ENCODE data around the gene TESPA1.

TESPA1 gene

DNA sequence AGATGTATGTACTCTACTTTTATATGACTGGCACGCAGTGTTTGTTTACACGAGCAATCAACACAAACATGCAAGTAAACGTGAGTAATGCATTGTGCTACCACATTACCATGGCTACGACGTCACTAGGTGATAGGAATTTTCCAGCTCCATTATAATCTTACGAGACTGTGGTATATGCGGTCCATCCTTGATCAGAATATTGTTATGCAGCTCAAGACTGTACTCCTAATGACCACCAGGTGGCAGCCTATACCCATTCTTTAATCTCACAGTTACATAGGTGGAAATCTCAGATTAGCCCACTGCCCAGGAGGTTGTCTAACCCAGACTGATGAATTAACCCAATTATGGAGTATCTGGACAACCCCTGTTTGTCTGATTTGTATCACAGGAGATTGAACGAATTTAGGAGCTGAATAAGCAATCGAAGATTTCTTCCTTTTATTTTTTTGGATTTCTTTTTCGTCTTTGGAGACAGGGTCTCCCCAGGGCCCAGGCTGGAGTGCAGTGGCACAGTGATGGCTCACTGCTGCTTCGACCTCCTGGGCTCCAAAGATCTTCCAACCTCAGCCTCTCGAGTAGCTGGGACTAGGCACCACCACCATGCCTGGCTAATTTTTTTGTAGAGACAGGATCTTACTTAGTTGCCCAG is 8.7 kb upstream of the TESPA1 start:
- ChIA-PET CTCF (interaction anchor here (0.6 to 3.4 kb wide), 7 partner anchors 29 to 244 kb away, joined by 3 to 51 read pairs (median 6); no protein-coding TSS in a partner anchor), POLR2A (no interaction called here)
- DNase-seq (ENCODE audit: extremely low spot score), result peak; percentile 66
- no peak for TF ChIP-seq FOXK2 (IDR thresholded peaks at IDR 0.05)
- TF ChIP-seq CTBP1 (IDR thresholded peaks at IDR 0.05; ENCODE audit: borderline replicate concordance), result no peak
- TF ChIP-seq TARDBP (IDR thresholded peaks at IDR 0.05), result no peak
- TF ChIP-seq SUZ12 (IDR thresholded peaks at IDR 0.05), result no peak
- no peak for TF ChIP-seq FOXM1 (IDR thresholded peaks at IDR 0.05; ENCODE audit: borderline replicate concordance)
- no peak for TF ChIP-seq SP1 (IDR thresholded peaks at IDR 0.05)
- TF ChIP-seq, protein P1, sequence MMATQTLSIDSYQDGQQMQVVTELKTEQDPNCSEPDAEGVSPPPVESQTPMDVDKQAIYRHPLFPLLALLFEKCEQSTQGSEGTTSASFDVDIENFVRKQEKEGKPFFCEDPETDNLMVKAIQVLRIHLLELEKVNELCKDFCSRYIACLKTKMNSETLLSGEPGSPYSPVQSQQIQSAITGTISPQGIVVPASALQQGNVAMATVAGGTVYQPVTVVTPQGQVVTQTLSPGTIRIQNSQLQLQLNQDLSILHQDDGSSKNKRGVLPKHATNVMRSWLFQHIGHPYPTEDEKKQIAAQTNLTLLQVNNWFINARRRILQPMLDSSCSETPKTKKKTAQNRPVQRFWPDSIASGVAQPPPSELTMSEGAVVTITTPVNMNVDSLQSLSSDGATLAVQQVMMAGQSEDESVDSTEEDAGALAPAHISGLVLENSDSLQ (IDR thresholded peaks at IDR 0.05), result no peak
- TF ChIP-seq NFRKB (IDR thresholded peaks at IDR 0.05), result no peak
- TF ChIP-seq LEF1 (IDR thresholded peaks at IDR 0.05; ENCODE audit: borderline replicate concordance), result no peak
- no peak for TF ChIP-seq HDGF (IDR thresholded peaks at IDR 0.05; ENCODE audit: borderline replicate concordance)
- TF ChIP-seq ZNF384 (IDR thresholded peaks at IDR 0.05), result no peak
- no peak for TF ChIP-seq L3MBTL2 (conservative IDR thresholded peaks at IDR 0.05)
- TF ChIP-seq ARNT (IDR thresholded peaks at IDR 0.05), result no peak
- TF ChIP-seq ELF4 (IDR thresholded peaks at IDR 0.05), result no peak
- TF ChIP-seq FOXA1 (IDR thresholded peaks at IDR 0.05), result no peak
- no peak for TF ChIP-seq BHLHE40 (IDR thresholded peaks at IDR 0.05; ENCODE audit: borderline replicate concordance)

DNA sequence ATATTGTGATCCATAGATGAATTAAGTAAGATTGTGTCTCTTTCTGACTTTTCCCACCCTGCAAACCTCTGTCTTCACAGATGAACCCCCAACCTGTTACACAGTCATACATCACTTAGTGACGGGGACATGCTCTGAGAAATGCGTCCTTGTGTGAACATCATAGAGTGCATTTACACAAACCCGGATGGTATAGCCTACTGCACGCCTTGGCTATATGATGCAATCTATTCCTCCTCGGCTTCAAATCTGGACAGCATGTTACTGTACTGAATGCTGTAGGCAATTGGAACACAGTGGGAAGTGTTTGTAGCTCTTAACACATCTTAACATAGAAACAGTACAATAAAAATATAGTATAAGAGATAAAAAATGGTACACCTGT is 7.4 kb upstream of the TESPA1 start:
- TF ChIP-seq FOXA1 (IDR thresholded peaks at IDR 0.05) (no peak), SUZ12 (IDR thresholded peaks at IDR 0.05) (no peak), ARNT (IDR thresholded peaks at IDR 0.05) (no peak), NFRKB (IDR thresholded peaks at IDR 0.05) (no peak), CTBP1 (IDR thresholded peaks at IDR 0.05; ENCODE audit: borderline replicate concordance) (no peak), ZNF384 (IDR thresholded peaks at IDR 0.05) (no peak), HDGF (IDR thresholded peaks at IDR 0.05; ENCODE audit: borderline replicate concordance) (no peak), FOXM1 (IDR thresholded peaks at IDR 0.05; ENCODE audit: borderline replicate concordance) (no peak), TARDBP (IDR thresholded peaks at IDR 0.05) (no peak), ELF4 (IDR thresholded peaks at IDR 0.05) (no peak), L3MBTL2 (conservative IDR thresholded peaks at IDR 0.05) (no peak), SP1 (IDR thresholded peaks at IDR 0.05) (no peak), FOXK2 (IDR thresholded peaks at IDR 0.05) (no peak), BHLHE40 (IDR thresholded peaks at IDR 0.05; ENCODE audit: borderline replicate concordance) (no peak), LEF1 (IDR thresholded peaks at IDR 0.05; ENCODE audit: borderline replicate concordance) (no peak)
- TF ChIP-seq, protein P1 (IDR thresholded peaks at IDR 0.05), result no peak
- CTCF ChIA-PET, result interaction anchor here (1.2 to 3.4 kb wide), 3 partner anchors 78 to 151 kb away, joined by 3 to 51 read pairs (median 15); no protein-coding TSS in a partner anchor
- POLR2A ChIA-PET, result no interaction called here
- DNase-seq (ENCODE audit: extremely low spot score), result no peak

DNA sequence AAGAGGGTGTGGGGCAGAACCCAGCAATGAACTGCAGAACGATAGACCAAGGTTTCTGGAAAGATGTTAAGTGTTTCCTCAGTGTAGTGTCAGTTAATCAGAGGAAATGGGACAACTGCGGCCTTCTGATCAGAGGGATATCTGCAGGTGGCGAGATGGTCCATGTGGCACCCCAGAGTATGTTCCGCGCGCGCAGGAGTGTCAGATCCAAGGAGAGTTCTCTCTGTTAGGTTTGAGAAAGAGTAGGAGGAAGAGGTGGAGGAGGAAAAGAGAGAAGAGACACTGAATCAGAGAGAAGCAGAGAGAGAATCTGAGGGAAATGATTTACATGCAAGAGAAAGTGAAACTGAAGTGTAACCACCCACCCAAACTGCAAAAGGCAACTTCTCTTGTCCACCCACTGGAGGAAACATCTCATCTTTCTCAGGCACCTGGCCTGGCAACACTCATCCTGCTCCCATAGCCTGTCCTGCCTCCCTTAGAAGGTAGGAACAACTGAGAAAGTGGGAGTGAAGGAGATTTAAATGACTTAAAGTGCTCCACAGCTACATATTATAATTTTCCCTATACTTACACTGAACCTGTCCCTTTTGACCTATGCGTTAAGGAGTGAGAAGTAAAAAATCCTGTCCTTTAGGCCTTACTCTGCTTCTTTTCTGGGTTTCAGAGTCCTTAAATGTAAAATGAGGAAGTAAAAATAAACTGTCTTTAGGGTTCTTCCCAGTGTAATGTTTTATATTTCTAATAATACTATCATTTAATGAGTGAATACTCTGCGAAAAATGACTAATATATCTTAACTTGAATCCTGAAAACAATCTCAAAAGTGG is 6.8 kb upstream of the TESPA1 start:
- ChIA-PET POLR2A (no interaction called here), CTCF (interaction anchor here (3.4 kb wide), 1 partner anchor 79 kb away, joined by 51 read pairs; no protein-coding TSS in a partner anchor)
- TF ChIP-seq L3MBTL2 (conservative IDR thresholded peaks at IDR 0.05), result no peak
- TF ChIP-seq ELF4 (IDR thresholded peaks at IDR 0.05), result no peak
- TF ChIP-seq FOXK2 (IDR thresholded peaks at IDR 0.05), result no peak
- no peak for TF ChIP-seq SUZ12 (IDR thresholded peaks at IDR 0.05)
- TF ChIP-seq FOXM1 (IDR thresholded peaks at IDR 0.05; ENCODE audit: borderline replicate concordance), result no peak
- no peak for TF ChIP-seq ARNT (IDR thresholded peaks at IDR 0.05)
- no peak for TF ChIP-seq TARDBP (IDR thresholded peaks at IDR 0.05)
- no peak for TF ChIP-seq NFRKB (IDR thresholded peaks at IDR 0.05)
- no peak for TF ChIP-seq LEF1 (IDR thresholded peaks at IDR 0.05; ENCODE audit: borderline replicate concordance)
- TF ChIP-seq CTBP1 (IDR thresholded peaks at IDR 0.05; ENCODE audit: borderline replicate concordance), result no peak
- no peak for TF ChIP-seq SP1 (IDR thresholded peaks at IDR 0.05)
- TF ChIP-seq ZNF384 (IDR thresholded peaks at IDR 0.05), result no peak
- TF ChIP-seq, protein P1 (IDR thresholded peaks at IDR 0.05), result no peak
- no peak for DNase-seq (ENCODE audit: extremely low spot score)

DNA sequence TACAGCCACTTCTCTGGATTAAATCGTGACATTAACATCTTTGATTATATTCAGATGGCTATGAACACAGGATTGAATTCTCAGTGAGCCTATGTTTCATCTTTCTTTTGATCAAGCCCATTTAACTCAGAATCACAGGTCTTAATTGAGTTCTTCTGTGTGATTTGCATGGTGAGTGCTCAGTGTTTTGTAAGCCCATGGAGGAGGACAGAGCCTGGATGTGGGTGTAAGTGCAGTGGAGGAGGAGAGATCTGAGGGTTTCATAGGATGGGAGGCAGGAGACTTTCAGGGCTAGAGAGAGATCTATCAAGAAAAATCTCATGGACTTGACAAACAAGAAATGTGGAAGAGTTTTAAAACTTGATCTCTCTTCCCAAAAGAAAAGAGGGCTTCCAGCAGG is 5.3 kb upstream of the TESPA1 start:
- ChIA-PET CTCF (no interaction called here), POLR2A (no interaction called here)
- DNase-seq (ENCODE audit: extremely low spot score), result no peak
- TF ChIP-seq TARDBP (IDR thresholded peaks at IDR 0.05) (no peak), FOXA1 (IDR thresholded peaks at IDR 0.05) (no peak), NFRKB (IDR thresholded peaks at IDR 0.05) (no peak), L3MBTL2 (conservative IDR thresholded peaks at IDR 0.05) (no peak), ELF4 (IDR thresholded peaks at IDR 0.05) (no peak), SP1 (IDR thresholded peaks at IDR 0.05) (no peak)
- TF ChIP-seq, protein P1 (IDR thresholded peaks at IDR 0.05), result no peak

Measured in HEK293T (cell line).